Kidney tubule cell (primary cell): ENCODE measurements around the gene HYOU1.
"Not testable (repeated sequence)": the region's sequence is repeated elsewhere in the genome, so short reads cannot be mapped to it uniquely, and the experiment has no call there.

Experiments used
- DNase-seq: peaks from one replicate; pipeline ENCODE4 v3.0.0-alpha.2; 2018; ENCODE audit warnings: low spot score

The HYOU1 gene

GRCh38 chr11:119084663-119085436 lies 27.8 kb upstream of the HYOU1 start, which contains the start of gene HMBS:
TSS of gene HMBS (plus strand) at chr11:119084881. CDS start at chr11:119085034, 153 bp downstream.
- DNase-seq = peak; percentile 94

DNA sequence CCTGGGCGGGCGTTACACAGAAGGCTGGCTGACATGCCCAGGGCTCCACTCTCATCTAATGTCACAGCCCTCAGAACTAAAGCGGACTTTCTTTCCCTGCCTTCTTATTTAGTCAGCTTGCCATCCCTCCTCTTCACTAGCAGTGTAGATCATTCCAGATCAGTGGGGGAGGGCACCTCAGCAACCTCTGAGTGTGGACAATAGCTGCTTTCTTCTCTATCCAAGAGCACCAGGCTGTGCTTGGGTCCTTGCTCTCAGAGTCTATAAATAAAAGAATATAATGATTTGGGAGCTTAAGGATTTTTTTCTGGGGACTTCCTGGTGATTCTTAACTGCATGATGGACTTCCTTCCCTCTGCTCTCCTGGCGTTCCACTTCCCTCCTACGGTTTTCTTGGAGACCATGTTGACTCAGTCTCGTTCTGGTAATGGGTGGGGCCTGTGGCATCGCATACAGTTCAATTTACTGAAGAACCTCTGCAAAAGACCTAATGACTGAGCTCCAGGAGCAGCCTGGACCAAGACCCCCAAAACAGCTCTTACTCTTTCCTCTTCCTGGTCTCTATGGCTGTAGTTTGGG lies 24.8 kb upstream of the HYOU1 start:
- no peak for DNase-seq

DNA sequence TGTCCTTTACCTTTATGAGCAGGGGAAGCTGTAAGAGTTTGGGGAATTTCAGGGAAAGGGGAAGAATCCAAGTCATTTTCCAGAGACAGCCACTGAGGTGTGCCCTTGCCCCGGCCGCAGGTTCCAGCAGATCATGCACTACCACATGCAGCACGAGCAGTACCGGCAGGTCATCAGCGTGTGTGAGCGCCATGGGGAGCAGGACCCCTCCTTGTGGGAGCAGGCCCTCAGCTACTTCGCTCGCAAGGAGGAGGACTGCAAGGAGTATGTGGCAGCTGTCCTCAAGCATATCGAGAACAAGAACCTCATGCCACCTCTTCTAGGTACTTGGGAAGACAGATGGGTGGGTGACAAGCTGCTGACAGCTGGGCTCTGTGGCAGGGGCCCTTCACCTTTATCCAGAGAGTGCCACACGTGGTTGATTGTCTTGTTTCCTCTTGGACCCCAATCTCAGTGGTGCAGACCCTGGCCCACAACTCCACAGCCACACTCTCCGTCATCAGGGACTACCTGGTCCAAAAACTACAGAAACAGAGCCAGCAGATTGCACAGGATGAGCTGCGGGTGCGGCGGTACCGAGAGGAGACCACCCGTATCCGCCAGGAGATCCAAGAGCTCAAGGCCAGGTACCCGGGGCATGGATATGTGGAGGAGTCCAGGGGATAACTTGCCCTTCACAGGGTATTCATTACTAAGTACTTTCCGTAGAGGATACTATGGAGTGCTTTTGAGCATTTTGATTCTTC lies 21.8 kb upstream of the HYOU1 start:
- DNase-seq = no peak

GRCh38 chr11:119077839-119078238 lies 20.8 kb upstream of the HYOU1 start:
- no peak for DNase-seq

GRCh38 chr11:119067371-119068222 lies 10.6 kb upstream of the HYOU1 start, which contains the start of gene VPS11:
TSS of gene VPS11 (plus strand) at chr11:119067818. CDS start at chr11:119067824, 6 bp downstream.
- DNase-seq = peak; percentile 98

DNA sequence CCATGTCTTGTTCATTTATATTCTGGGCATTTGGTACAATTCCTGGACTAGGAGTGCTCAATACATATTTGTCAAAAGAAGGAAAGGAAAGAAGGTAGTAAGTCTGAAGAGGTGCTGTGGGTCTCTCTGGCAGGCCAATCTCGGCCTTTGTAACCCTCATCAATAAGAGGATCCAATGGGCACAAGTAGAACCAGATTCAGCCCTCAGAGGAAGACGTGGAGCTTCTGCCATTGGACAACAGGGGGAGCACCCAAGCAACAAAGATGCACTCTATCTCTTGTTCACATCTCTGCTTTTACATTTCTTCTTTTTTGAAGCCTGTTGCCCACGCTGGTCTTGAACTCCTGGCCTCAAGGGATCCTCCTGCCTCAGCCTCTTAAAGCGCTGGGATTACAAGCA lies 8.4 kb upstream of the HYOU1 start:
- DNase-seq = peak; percentile 33

DNA sequence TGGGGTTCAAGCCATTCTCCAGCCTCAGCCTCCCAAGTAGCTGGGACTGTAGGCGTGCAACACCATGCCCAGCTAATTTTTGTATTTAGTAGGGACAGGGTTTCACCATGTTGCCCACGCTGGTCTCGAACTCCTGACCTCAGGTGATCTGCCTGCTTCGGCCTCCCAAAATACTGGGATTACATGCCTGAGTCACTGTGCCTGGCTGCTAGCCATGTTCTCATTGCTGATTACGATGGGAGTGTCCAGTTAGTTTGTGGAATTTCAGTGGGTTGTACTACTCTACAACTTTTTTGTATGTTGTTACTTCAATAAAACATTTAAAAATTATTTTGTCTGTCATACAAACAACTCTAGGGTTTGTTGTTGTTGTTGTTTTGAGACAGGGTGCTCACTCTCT lies 5.8 kb upstream of the HYOU1 start:
- no peak for DNase-seq

GRCh38 chr11:119061256-119061655 lies 4.3 kb upstream of the HYOU1 start:
- no peak for DNase-seq

DNA sequence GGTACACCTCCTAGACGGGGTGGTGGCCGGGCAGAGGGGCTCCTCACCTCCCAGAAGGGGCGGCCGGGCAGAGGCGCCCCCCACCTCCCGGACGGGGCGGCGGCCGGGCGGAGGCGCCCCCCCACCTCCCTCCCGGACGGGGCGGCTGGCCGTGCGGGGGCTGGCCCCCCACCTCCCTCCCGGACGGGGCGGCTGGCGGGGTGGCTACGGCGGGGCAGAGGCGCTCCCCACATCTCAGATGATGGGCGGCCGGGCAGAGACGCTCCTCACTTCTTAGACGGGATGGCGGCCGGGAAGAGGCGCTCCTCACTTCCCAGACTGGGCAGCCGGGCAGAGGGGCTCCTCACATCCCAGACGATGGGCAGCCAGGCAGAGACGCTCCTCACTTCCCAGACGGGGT lies 2.1 kb upstream of the HYOU1 start:
- not testable (repeated sequence) for DNase-seq

DNA sequence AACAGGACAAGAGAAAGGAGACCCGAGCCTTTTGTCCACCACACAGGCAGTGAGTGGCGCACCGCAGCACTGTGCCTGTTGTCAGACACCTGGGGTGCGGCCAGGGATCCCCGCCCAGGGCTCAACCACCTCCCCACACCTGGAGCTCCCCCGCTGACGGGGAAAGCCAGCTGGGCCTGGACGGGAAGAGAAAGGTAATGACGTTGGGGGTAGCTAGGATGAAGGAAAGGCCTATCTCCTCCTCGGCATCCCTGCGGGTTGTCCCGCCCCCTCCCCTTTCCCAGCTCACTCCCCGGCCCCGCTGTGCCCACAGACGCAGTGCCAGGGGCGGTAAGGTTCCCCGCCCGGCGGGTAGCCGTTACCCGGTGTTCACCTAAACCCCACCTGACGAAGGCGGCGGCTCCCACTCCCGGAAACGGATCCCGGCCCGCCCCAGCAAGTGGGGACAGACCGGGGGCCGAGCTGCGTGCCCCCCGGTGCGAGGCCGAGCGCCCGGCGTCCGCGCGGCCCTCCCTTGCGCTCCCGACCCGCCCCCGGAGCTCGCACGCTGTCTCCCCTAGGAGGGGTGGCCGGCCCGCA lies 495 bp downstream of the HYOU1 start:
- peak; percentile 34 for DNase-seq

DNA sequence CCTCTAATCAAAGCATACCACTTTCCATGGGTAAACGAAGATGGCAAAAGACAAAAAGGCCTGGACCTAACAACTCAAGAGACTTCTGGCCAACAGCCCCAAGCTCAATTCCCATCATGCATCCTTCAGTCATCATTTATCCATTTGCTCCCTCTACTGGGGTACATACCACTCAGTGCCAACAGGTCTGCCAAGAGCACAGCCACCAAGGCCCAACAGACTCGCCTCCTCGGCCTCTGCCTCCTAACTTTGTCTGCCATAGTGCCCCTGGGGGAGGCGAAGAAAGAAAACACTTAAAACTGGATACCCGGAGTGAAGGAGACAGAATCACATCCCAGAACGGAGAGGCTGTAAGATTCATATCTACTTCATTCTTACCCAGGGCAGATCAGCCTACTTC lies 1.1 kb downstream of the HYOU1 start:
- peak; percentile 51 for DNase-seq

DNA sequence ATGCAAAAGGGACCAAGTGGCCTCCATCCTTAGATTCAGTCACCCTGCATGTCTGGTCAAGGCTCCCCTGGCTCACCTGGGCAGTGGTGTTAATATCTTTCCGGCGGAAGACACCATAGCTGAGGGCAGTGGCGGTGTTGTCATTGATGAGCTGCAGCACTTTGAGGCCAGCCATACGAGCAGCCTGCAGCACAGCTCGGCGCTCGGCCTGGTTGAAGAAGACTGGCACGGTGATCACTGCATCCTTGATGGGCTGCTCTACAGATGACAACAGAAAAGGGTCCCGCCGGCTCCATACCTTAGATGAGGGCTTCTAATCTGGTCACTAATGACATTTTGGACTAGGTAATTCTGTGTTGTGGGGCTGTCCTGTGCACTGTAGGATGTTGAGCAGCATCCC lies 2.6 kb downstream of the HYOU1 start:
- DNase-seq = no peak

DNA sequence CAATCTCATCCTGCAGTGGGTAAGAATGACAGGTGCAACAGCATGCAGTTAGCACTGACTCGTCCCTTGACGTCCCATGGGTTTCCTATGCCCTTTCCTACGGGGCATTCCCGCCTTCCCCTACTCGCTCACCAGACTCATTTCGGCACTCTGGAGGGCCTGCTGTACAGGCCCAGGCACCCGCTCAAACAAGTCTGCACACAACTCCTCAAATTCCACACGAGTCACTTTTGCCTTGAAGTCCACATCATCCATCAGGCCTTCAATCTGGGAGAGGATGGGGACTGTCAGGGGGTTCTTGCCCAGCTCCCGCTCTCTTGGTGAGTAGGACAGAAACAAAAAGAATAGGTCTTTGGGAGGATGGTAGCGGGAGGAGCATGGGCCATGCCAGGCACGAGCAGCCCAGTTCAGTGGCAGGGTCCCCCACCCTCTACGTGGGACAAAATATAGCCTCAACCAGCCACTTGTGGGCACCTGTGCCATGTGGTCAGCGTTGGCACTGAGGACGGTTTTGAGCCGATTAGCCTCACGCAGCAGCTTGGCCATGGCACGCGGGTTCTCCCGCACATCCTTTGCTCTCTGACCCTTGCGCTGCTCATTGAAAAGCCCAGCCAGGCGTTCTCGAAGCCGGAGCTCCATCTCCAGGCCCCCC lies 4.7 kb downstream of the HYOU1 start:
- DNase-seq = no peak

- DNase-seq = no peak
Measured at GRCh38 chr11:119051440-119052162, 5.4 kb downstream of the HYOU1 start.

- DNase-seq = no peak
Measured at GRCh38 chr11:119049081-119049480, 7.9 kb downstream of the HYOU1 start.

DNA sequence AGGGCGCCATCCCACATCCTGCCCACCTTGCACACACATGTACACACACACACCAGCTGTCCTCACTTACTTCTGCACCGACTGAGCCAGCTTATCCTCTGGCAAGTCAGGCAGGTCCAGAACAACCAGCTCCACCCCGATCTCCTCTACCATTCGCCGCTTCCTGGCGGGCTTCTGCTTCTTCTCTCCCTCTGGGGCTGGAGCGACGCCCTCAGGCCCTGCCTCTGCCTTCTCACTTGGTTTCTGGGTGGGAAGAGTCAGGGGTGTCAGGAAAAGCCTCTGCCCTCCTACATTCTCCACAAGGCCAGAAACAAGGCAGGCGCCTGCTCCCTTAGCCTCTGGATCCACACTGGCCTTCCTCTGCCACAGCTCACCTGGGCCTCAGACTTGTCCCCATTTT lies 8.4 kb downstream of the HYOU1 start:
- no peak for DNase-seq

GRCh38 chr11:119047205-119047604 lies 9.8 kb downstream of the HYOU1 start:
- no peak for DNase-seq

DNA sequence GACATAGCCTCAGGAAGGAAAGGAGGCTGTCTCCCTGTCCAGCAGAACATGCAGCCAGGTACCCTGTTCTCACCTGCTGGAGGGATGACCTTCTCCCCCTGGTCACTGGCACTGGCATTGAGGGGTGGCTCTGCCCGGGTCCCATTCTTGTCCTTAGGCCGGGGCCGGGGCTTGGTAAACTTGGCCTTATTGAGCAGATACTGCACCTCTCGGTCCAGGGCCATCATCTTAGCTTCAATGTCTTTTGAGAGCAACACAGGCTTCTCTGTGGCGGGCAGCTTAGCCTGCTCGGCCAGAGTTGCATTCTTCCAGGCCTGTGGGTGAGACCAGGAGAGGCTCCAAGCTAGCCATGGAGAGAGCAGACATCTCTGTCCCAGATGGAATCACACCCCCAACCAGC lies 10.5 kb downstream of the HYOU1 start:
- no peak for DNase-seq

DNA sequence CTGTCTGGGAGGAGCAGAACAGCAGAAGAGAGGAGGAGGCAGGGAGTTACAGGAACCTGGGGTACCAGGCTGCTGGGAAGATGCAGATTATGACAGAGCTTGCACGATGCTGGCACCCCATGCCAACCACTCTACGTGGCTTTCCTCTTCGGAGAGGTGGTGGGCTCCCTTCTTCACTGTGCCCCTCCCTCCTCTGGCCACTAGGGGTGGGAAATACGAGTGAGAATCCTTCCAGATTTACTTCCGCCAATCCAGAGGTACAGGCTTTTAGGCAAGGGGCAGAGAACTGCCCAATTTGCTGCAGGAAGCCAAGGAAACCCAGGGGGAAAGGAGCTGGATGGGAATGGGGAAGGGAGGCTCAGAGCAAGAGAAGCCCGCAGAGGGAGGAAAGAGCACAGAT lies 12.3 kb downstream of the HYOU1 start:
- no peak for DNase-seq

DNA sequence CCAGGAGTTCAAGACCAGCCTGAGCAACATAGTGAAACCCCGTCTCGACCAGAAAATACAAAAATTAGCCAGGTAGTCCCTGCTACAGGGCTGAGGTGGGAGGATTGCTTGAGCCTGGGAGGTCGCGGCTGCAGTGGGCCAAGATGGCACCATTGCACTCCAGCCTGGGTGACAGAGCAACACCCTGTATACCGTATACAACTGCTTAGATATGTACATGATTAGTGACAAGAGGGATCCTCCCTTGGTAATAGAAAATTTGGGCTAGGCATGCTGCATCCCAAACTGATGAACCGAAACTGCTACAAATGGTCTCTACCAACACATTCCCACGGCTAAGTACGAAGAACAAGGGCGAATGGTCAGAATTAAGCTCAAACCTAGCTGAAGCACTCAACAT lies 14.1 kb downstream of the HYOU1 start:
- DNase-seq = no peak
